ENCODE results near the gene TBC1D2B.
A peak's percentile ranks its signal among the peaks of the same experiment; 100 is the strongest.

TBC1D2B gene

DNA sequence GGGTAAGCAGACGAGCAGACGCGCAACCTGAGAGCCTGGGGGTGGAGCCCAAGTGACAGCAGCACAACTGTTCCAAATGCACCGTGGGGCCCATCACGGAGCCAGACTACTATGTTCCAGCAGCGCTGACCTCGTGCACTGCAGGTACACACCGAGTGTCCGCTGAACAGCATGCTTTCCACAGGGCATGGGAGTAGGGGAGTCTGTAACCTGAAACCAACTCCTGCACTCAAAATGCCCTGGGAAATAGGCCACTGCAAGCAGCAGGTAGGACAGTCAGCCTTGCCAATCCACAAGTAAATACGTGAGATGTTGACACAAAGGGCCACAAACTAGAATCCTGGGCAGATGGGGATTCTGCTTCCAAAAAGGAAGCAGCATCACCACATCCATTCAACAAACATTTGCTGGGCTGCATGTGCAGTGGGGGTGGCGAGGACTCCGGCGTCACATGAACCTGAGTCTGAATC is 73.9 kb downstream of the TBC1D2B start:
- DNase-seq: peak; percentile 9
- WGBS (ENCODE audit: extremely low coverage, insufficient coverage, low lambda C conversion rate): no CpG with 5 or more reads among the region's 13 CpGs
- no peak overlapping the region for H2BK15ac ChIP-seq (replicated peaks; ENCODE audit: low read depth)

DNA sequence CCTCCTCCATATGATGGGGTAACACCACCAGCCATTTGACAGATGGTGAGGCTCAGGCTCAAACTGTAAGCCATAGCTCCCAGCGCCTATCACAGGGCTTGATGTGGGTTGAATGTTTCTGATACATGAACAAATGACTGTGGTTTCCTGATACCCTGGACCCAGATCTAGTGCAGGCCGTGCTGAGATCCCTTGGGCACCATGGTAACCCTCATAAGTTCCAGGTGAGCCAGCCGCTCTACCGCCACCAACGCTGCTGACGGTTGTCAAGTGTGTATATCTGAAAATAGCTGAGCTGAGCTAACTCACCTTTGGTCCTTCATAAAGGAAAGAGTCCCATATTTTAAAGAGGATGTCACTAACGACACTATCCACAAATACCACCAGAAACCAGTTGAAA is 74.5 kb downstream of the TBC1D2B start:
- Histone ChIP-seq H3K27me3 (ENCODE audit: insufficient read depth, low read length, poor library complexity) (no peaks in the 10 kb centered on the region), H3K79me1 (ENCODE audit: low read length) (no peaks in the 10 kb centered on the region), H3K4me1 (ENCODE audit: control insufficient read depth, low read depth, low read length) (no peaks in the 10 kb centered on the region), H3K56ac (ENCODE audit: low read length) (no peak overlapping the region), H3K9ac (ENCODE audit: low read length) (no peak overlapping the region), H3K18ac (ENCODE audit: low read length) (no peak overlapping the region), H2AK5ac (ENCODE audit: low read length) (no peak overlapping the region), H2BK120ac (ENCODE audit: low read depth, low read length) (no peak overlapping the region), H3K4ac (ENCODE audit: low read depth, low read length) (no peak overlapping the region), H4K8ac (ENCODE audit: low read depth, low read length) (no peak overlapping the region), H3K79me2 (ENCODE audit: control insufficient read depth, insufficient read depth, low read length) (no peaks in the 10 kb centered on the region), H2BK15ac (replicated peaks; ENCODE audit: low read depth) (no peak overlapping the region), H3K36me3 (ENCODE audit: control insufficient read depth, insufficient read depth, low read length) (no peaks in the 10 kb centered on the region), H2BK5ac (ENCODE audit: low read length) (no peak overlapping the region), H3K27ac (ENCODE audit: low read depth, low read length) (no peak overlapping the region), H3K23ac (ENCODE audit: low read length) (no peak overlapping the region), H3K4me2 (ENCODE audit: low read length) (no peak overlapping the region), H4K5ac (ENCODE audit: low read length) (no peak overlapping the region), H3K4me3 (ENCODE audit: low read length) (no peak overlapping the region)
- DNase-seq: no peak
- WGBS (ENCODE audit: extremely low coverage, insufficient coverage, low lambda C conversion rate): no CpG with 5 or more reads among the region's 7 CpGs

More for the DNA sequence above, 73.9 kb downstream of the TBC1D2B start:
- Histone ChIP-seq H3K4me3 (ENCODE audit: low read length) (no peak overlapping the region), H3K27ac (ENCODE audit: low read depth, low read length) (no peak overlapping the region), H4K5ac (ENCODE audit: low read length) (no peak overlapping the region), H3K36me3 (ENCODE audit: control insufficient read depth, insufficient read depth, low read length) (no peaks in the 10 kb centered on the region), H3K23ac (ENCODE audit: low read length) (no peak overlapping the region), H3K56ac (ENCODE audit: low read length) (no peak overlapping the region), H3K27me3 (ENCODE audit: insufficient read depth, low read length, poor library complexity) (no peaks in the 10 kb centered on the region), H3K79me1 (ENCODE audit: low read length) (no peaks in the 10 kb centered on the region), H3K79me2 (ENCODE audit: control insufficient read depth, insufficient read depth, low read length) (no peaks in the 10 kb centered on the region), H2BK120ac (ENCODE audit: low read depth, low read length) (no peak overlapping the region), H3K4ac (ENCODE audit: low read depth, low read length) (no peak overlapping the region), H4K8ac (ENCODE audit: low read depth, low read length) (no peak overlapping the region), H2AK5ac (ENCODE audit: low read length) (no peak overlapping the region), H3K4me1 (ENCODE audit: control insufficient read depth, low read depth, low read length) (no peaks in the 10 kb centered on the region), H3K9ac (ENCODE audit: low read length) (no peak overlapping the region), H3K18ac (ENCODE audit: low read length) (no peak overlapping the region), H2BK5ac (ENCODE audit: low read length) (no peak overlapping the region), H3K4me2 (ENCODE audit: low read length) (no peak overlapping the region)

DNA sequence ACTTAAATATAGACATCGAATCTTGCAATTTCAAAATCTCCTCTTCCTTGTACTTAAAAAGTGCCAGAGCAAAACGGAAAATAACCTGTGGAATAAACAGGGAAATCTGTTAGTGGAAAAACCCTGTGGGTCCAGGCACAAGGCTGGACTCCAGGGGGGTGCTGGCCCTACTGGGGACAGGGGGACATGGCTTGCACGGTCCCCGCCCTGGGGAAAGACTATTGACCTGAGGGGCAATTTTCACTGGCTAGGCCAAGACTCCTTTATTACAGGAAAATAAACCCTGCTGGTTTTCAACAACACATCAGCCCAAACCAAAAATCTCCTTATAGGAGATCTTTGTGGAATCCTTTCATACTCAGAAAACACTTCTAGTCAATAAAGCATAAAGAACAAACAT is 75.9 kb downstream of the TBC1D2B start:
- H3K56ac ChIP-seq (ENCODE audit: low read length): no peak overlapping the region
- H3K79me2 ChIP-seq (ENCODE audit: control insufficient read depth, insufficient read depth, low read length): no peaks in the 10 kb centered on the region
- H3K36me3 ChIP-seq (ENCODE audit: control insufficient read depth, insufficient read depth, low read length): no peaks in the 10 kb centered on the region
- H3K4ac ChIP-seq (ENCODE audit: low read depth, low read length): no peak overlapping the region
- no peak overlapping the region for H2BK15ac ChIP-seq (replicated peaks; ENCODE audit: low read depth)
- no peaks in the 10 kb centered on the region for H3K27me3 ChIP-seq (ENCODE audit: insufficient read depth, low read length, poor library complexity)
- no peaks in the 10 kb centered on the region for H3K79me1 ChIP-seq (ENCODE audit: low read length)
- no peak overlapping the region for H2BK120ac ChIP-seq (ENCODE audit: low read depth, low read length)
- WGBS (ENCODE audit: extremely low coverage, insufficient coverage, low lambda C conversion rate): no CpG with 5 or more reads among the region's 4 CpGs
- no peak overlapping the region for H4K5ac ChIP-seq (ENCODE audit: low read length)
- no peaks in the 10 kb centered on the region for H3K4me1 ChIP-seq (ENCODE audit: control insufficient read depth, low read depth, low read length)
- H2BK5ac ChIP-seq (ENCODE audit: low read length): no peak overlapping the region
- H3K23ac ChIP-seq (ENCODE audit: low read length): no peak overlapping the region
- H2AK5ac ChIP-seq (ENCODE audit: low read length): no peak overlapping the region
- H3K9ac ChIP-seq (ENCODE audit: low read length): no peak overlapping the region
- no peak for DNase-seq
- H4K8ac ChIP-seq (ENCODE audit: low read depth, low read length): no peak overlapping the region
- H3K27ac ChIP-seq (ENCODE audit: low read depth, low read length): no peak overlapping the region
- no peak overlapping the region for H3K18ac ChIP-seq (ENCODE audit: low read length)
- no peak overlapping the region for H3K4me3 ChIP-seq (ENCODE audit: low read length)
- no peak overlapping the region for H3K4me2 ChIP-seq (ENCODE audit: low read length)

DNA sequence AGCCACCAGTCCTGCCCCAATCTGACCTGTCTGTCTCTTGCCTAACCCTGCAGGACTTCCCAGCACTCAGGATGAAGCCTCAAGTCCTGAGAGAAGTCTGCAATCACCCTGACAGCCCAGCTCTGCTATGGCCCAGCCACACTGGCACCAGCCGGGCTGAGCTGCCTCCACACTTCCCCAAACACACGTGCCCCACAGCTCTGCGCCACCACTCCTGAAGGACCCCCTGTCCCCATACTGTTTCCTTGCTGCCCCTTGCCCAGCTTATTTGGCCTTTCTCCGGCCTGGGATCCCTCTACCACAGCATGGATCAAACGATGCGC is 76.6 kb downstream of the TBC1D2B start:
- Histone ChIP-seq H3K18ac (ENCODE audit: low read length) (no peak overlapping the region), H3K79me2 (ENCODE audit: control insufficient read depth, insufficient read depth, low read length) (no peaks in the 10 kb centered on the region), H4K5ac (ENCODE audit: low read length) (no peak overlapping the region), H2BK120ac (ENCODE audit: low read depth, low read length) (no peak overlapping the region), H3K23ac (ENCODE audit: low read length) (no peak overlapping the region), H3K27me3 (ENCODE audit: insufficient read depth, low read length, poor library complexity) (no peaks in the 10 kb centered on the region), H3K56ac (ENCODE audit: low read length) (no peak overlapping the region), H4K8ac (ENCODE audit: low read depth, low read length) (no peak overlapping the region), H3K4me2 (ENCODE audit: low read length) (no peak overlapping the region), H3K4me3 (ENCODE audit: low read length) (no peak overlapping the region), H2AK5ac (ENCODE audit: low read length) (no peak overlapping the region), H3K9ac (ENCODE audit: low read length) (no peak overlapping the region), H3K36me3 (ENCODE audit: control insufficient read depth, insufficient read depth, low read length) (no peaks in the 10 kb centered on the region), H2BK5ac (ENCODE audit: low read length) (no peak overlapping the region), H3K79me1 (ENCODE audit: low read length) (no peaks in the 10 kb centered on the region), H3K4ac (ENCODE audit: low read depth, low read length) (no peak overlapping the region), H3K27ac (ENCODE audit: low read depth, low read length) (no peak overlapping the region), H2BK15ac (replicated peaks; ENCODE audit: low read depth) (no peak overlapping the region), H3K4me1 (ENCODE audit: control insufficient read depth, low read depth, low read length) (no peaks in the 10 kb centered on the region)
- no peak for DNase-seq
- WGBS (ENCODE audit: extremely low coverage, insufficient coverage, low lambda C conversion rate): no CpG with 5 or more reads among the region's 6 CpGs

DNA sequence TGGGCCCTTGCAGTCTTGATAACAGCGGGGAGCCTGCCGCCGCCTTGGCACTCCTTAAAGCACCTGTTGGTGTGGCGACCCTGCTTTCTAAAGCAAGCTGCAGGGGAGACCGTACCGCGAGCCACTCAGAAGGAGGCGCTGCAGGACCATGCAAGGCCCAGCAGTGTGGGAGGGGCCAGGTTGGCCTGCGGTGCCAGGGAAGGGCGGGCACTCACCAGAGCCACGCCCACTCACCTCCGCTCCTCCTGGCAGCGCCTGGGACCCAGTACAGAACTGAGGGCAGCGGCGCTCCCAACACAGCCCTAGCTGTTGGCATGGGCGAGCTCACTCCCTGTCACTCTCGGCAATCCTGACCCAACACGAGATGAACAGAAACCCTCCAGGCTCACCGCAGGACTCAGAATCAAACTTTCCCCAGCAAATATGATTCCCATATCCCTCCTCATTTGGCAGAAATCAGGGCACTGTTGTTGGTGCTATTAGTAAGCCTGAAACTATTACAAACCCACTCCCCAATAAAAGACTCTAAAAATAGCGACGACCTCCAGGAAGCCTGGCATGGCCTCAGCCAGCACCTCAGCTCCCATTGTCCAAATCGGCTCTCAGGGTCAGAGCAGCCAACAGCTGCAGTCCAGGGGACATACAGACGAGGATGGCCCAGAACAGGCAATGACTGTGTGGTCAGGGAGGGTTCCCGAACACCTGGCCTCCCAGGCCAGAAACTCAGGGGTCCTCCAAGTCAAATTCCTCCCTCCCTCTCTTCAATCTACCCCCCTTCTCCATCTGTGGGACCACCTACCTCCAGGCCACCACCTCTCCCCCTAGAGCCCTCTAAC is 77.2 kb downstream of the TBC1D2B start:
- Histone ChIP-seq H3K79me2 (ENCODE audit: control insufficient read depth, insufficient read depth, low read length) (no peaks in the 10 kb centered on the region), H2BK120ac (ENCODE audit: low read depth, low read length) (no peak overlapping the region), H3K9ac (ENCODE audit: low read length) (no peak overlapping the region), H3K4me1 (ENCODE audit: control insufficient read depth, low read depth, low read length) (no peaks in the 10 kb centered on the region), H3K36me3 (ENCODE audit: control insufficient read depth, insufficient read depth, low read length) (no peaks in the 10 kb centered on the region), H3K18ac (ENCODE audit: low read length) (no peak overlapping the region), H2BK15ac (replicated peaks; ENCODE audit: low read depth) (no peak overlapping the region), H3K27me3 (ENCODE audit: insufficient read depth, low read length, poor library complexity) (no peaks in the 10 kb centered on the region), H2BK5ac (ENCODE audit: low read length) (no peak overlapping the region), H3K27ac (ENCODE audit: low read depth, low read length) (no peak overlapping the region), H4K5ac (ENCODE audit: low read length) (no peak overlapping the region), H3K4ac (ENCODE audit: low read depth, low read length) (no peak overlapping the region), H3K56ac (ENCODE audit: low read length) (no peak overlapping the region), H2AK5ac (ENCODE audit: low read length) (no peak overlapping the region), H3K23ac (ENCODE audit: low read length) (no peak overlapping the region), H3K4me2 (ENCODE audit: low read length) (no peak overlapping the region), H3K4me3 (ENCODE audit: low read length) (no peak overlapping the region), H3K79me1 (ENCODE audit: low read length) (no peaks in the 10 kb centered on the region), H4K8ac (ENCODE audit: low read depth, low read length) (no peak overlapping the region)
- no CpG with 5 or more reads among the region's 24 CpGs for WGBS (ENCODE audit: extremely low coverage, insufficient coverage, low lambda C conversion rate)
- DNase-seq: peak; percentile 89

DNA sequence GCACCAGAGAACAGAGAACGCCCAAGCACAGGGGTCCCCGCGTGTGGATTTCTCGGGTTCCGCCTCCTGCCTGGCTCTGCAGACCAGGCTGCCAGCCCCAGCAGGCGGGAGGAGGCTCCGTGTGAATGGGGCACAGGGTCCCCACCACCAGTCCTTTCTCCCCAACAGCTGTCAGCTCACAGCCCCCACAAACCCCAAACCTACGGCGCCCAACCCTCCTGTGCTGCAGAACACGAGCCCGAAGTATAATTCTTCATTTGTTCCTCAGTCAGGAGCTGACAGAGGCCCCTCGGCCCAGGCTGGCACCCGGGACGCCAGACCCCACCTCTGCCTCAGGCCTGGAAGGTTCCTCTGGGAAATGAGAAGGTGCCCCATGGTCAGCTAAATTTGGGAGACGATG is 78.0 kb downstream of the TBC1D2B start:
- Histone ChIP-seq H3K79me2 (ENCODE audit: control insufficient read depth, insufficient read depth, low read length) (no peaks in the 10 kb centered on the region), H3K18ac (ENCODE audit: low read length) (no peak overlapping the region), H2AK5ac (ENCODE audit: low read length) (no peak overlapping the region), H2BK120ac (ENCODE audit: low read depth, low read length) (no peak overlapping the region), H3K9ac (ENCODE audit: low read length) (no peak overlapping the region), H3K4me3 (ENCODE audit: low read length) (no peak overlapping the region), H2BK5ac (ENCODE audit: low read length) (no peak overlapping the region), H3K4ac (ENCODE audit: low read depth, low read length) (no peak overlapping the region), H3K56ac (ENCODE audit: low read length) (no peak overlapping the region), H3K27ac (ENCODE audit: low read depth, low read length) (no peak overlapping the region), H3K27me3 (ENCODE audit: insufficient read depth, low read length, poor library complexity) (no peaks in the 10 kb centered on the region), H4K5ac (ENCODE audit: low read length) (no peak overlapping the region), H3K4me2 (ENCODE audit: low read length) (no peak overlapping the region), H2BK15ac (replicated peaks; ENCODE audit: low read depth) (no peak overlapping the region), H4K8ac (ENCODE audit: low read depth, low read length) (no peak overlapping the region), H3K79me1 (ENCODE audit: low read length) (no peaks in the 10 kb centered on the region), H3K36me3 (ENCODE audit: control insufficient read depth, insufficient read depth, low read length) (no peaks in the 10 kb centered on the region), H3K23ac (ENCODE audit: low read length) (no peak overlapping the region), H3K4me1 (ENCODE audit: control insufficient read depth, low read depth, low read length) (no peaks in the 10 kb centered on the region)
- no CpG with 5 or more reads among the region's 15 CpGs for WGBS (ENCODE audit: extremely low coverage, insufficient coverage, low lambda C conversion rate)
- no peak for DNase-seq
